ENCODE data around the gene CSF1. TPM values are rescaled to one million over a fixed set of nuclear protein-coding genes. Genes with fewer than 3 reads are reported as not detected.
"Not testable (repeated sequence)": the region's sequence is repeated elsewhere in the genome, so short reads cannot be mapped to it uniquely, and the experiment has no call there.

The CSF1 gene
- 10 to 100 TPM in 3 of 4 donors, 1 to 10 TPM in 1; 9.7 to 63.1 (median 14.4) TPM for total RNA-seq

GRCh38 chr1:109910123-109910962 is at the start of gene CSF1:
TSS of gene CSF1 (plus strand) at chr1:109910849. CDS start at chr1:109911024, 175 bp downstream.
- H3K9me3 ChIP-seq: no peaks in the 10 kb centered on the region
- intact Hi-C loops (cut with DNase I; ENCODE audit: low total_unique reads) (no loop called here), in situ Hi-C loops (cut with MboI; ENCODE audit: low pct_ligation_motif_present in 1 of 4, low pct_unique_long_range_greater_than_20kb in 1 of 4, low sequenced_read_pairs in 3 of 4) (loop anchor here in 1 of 4 donors (25.0 kb wide), 1 partner anchor 123 kb away; no protein-coding TSS in a partner anchor)
- no peaks in the 10 kb centered on the region for H3K36me3 ChIP-seq
- peak; percentile 74 for DNase-seq
- H3K4me1 ChIP-seq: peaks cover 0 to 39% (median 25%) of the 10 kb centered on the region in 4 donors
- WGBS, 2 donors (ENCODE audit: low coverage in 1 of 2): 1% methylated on average over 39 of the region's 45 CpGs; no CpG with 5 or more reads in 1 of the 2 donors
- peak within 1 kb of the TSS; percentile 41 to 80 (median 66) for H3K4me3 ChIP-seq
- TF ChIP-seq EP300 (IDR thresholded peaks at IDR 0.05; ENCODE audit: low read depth): no peak
- peak; percentile 86 to 89 (median 87) for TF ChIP-seq POLR2AphosphoS5 (IDR thresholded peaks at IDR 0.05)
- TF ChIP-seq CTCF (IDR thresholded peaks at IDR 0.05): no peak
- peak; percentile 66 for TF ChIP-seq POLR2A (IDR thresholded peaks at IDR 0.05)
- H3K27ac ChIP-seq: peak within 1 kb of the TSS; percentile 77 to 88 (median 82)
- H3K27me3 ChIP-seq: peaks cover 5% of the 10 kb centered on the region

- in situ Hi-C loops (cut with MboI; ENCODE audit: low pct_ligation_motif_present in 1 of 4, low pct_unique_long_range_greater_than_20kb in 1 of 4, low sequenced_read_pairs in 3 of 4); H3K4me3 ChIP-seq; intact Hi-C loops (cut with DNase I; ENCODE audit: low total_unique reads); H3K9me3 ChIP-seq; DNase-seq; H3K27ac ChIP-seq; H3K27me3 ChIP-seq; H3K36me3 ChIP-seq: not testable (repeated sequence)
- WGBS, 2 donors (ENCODE audit: low coverage in 1 of 2): 62% methylated on average over 2 of the region's 2 CpGs; no CpG with 5 or more reads in 1 of the 2 donors
- peaks cover 7 to 22% (median 11%) of the 10 kb centered on the region in 4 donors for H3K4me1 ChIP-seq
Measured at GRCh38 chr1:109861616-109862015, 49.0 kb upstream of the CSF1 start.

GRCh38 chr1:109863667-109864046 is 47.0 kb upstream of the CSF1 start:
- H3K27ac ChIP-seq: peak overlapping the region; percentile 69 to 76 (median 71)

GRCh38 chr1:109864047-109864822 is 46.4 kb upstream of the CSF1 start:
- TF ChIP-seq POLR2AphosphoS5 (IDR thresholded peaks at IDR 0.05) (no peak), EP300 (IDR thresholded peaks at IDR 0.05; ENCODE audit: low read depth) (no peak), POLR2A (IDR thresholded peaks at IDR 0.05) (no peak), CTCF (IDR thresholded peaks at IDR 0.05) (no peak)
- no peaks in the 10 kb centered on the region for H3K9me3 ChIP-seq
- intact Hi-C loops (cut with DNase I; ENCODE audit: low total_unique reads): no loop called here
- H3K4me3 ChIP-seq: no peak overlapping the region
- no peaks in the 10 kb centered on the region for H3K27me3 ChIP-seq
- H3K4me1 ChIP-seq: peaks cover 7 to 22% (median 11%) of the 10 kb centered on the region in 4 donors
- H3K27ac ChIP-seq: peak overlapping the region; percentile 69 to 76 (median 71)
- in situ Hi-C loops (cut with MboI; ENCODE audit: low pct_ligation_motif_present in 1 of 4, low pct_unique_long_range_greater_than_20kb in 1 of 4, low sequenced_read_pairs in 3 of 4): no loop called here
- DNase-seq: no peak
- WGBS, 2 donors (ENCODE audit: low coverage in 1 of 2): 45 to 55% methylated on average over 3 to 5 of the region's 5 CpGs
- no peaks in the 10 kb centered on the region for H3K36me3 ChIP-seq

More at GRCh38 chr1:109863667-109864046, 47.0 kb upstream of the CSF1 start:
- in situ Hi-C loops (cut with MboI; ENCODE audit: low pct_ligation_motif_present in 1 of 4, low pct_unique_long_range_greater_than_20kb in 1 of 4, low sequenced_read_pairs in 3 of 4) (no loop called here), intact Hi-C loops (cut with DNase I; ENCODE audit: low total_unique reads) (no loop called here)
- Histone ChIP-seq H3K4me3 (no peak overlapping the region), H3K36me3 (no peaks in the 10 kb centered on the region), H3K9me3 (no peaks in the 10 kb centered on the region), H3K4me1 (peaks cover 7 to 22% (median 11%) of the 10 kb centered on the region in 4 donors), H3K27me3 (no peaks in the 10 kb centered on the region)
- DNase-seq: no peak
- TF ChIP-seq POLR2A (IDR thresholded peaks at IDR 0.05) (no peak), EP300 (IDR thresholded peaks at IDR 0.05; ENCODE audit: low read depth) (no peak), CTCF (IDR thresholded peaks at IDR 0.05) (no peak), POLR2AphosphoS5 (IDR thresholded peaks at IDR 0.05) (no peak)

All from transverse colon (tissue), 4 donors.